ENCODE measurements around the gene SMURF1. TPM values are rescaled to one million over a fixed set of nuclear protein-coding genes. Genes with fewer than 3 reads are reported as not detected.
A peak's percentile ranks its signal among the peaks of the same experiment; 100 is the strongest.

The SMURF1 gene
- total RNA-seq, 1 experiment from 2014 or later, result 16.7 TPM

DNA sequence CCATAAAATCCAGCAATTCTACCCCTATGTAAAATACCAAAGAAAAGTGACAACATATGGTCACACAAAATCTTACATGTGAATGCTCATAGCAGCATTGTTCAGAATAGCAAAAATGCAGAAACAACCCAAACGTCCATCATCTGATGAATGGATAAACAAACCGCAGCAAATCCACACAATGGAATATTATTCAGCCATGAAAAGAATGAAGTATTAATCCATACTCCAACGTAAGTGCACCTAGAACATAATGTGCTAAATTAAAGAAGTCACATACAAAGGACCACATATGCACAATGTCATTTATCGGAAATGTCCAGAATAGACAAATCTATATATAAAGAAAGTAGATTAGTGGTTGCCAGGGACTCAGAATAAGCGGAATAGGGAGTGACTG, 57.4 kb downstream of the SMURF1 start:
- H3K4me3 ChIP-seq (ENCODE audit: low read length), result no peak overlapping the region
- no peak overlapping the region for H3K4me2 ChIP-seq (ENCODE audit: low read depth, low read length, poor library complexity, severe bottlenecking)
- H3K27ac ChIP-seq (ENCODE audit: low read length), result no peak overlapping the region
- H2AFZ ChIP-seq (ENCODE audit: low read length), result no peak overlapping the region
- H3K79me2 ChIP-seq (ENCODE audit: low read length), result peaks cover 95% of the 10 kb centered on the region
- no peaks in the 10 kb centered on the region for H3K9me3 ChIP-seq (ENCODE audit: low read length)
- 0 out of 2 replicates have a peak, but pooled peaks cover 8% of the 10 kb centered on the region for H3K36me3 ChIP-seq (ENCODE audit: insufficient read depth, low read length)
- peaks cover 19% of the 10 kb centered on the region for H3K4me1 ChIP-seq (ENCODE audit: low read length)
- DNase-seq, result no peak
- H4K20me1 ChIP-seq (ENCODE audit: insufficient read depth, low read depth, low read length), result no peaks in the 10 kb centered on the region
- no peaks in the 10 kb centered on the region for H3K27me3 ChIP-seq (ENCODE audit: low read length)
- no peaks in the 10 kb centered on the region for H3K9me2 ChIP-seq (replicated peaks; ENCODE audit: insufficient read depth, low read length)
- no peak overlapping the region for H3K9ac ChIP-seq (ENCODE audit: low read length)

DNA sequence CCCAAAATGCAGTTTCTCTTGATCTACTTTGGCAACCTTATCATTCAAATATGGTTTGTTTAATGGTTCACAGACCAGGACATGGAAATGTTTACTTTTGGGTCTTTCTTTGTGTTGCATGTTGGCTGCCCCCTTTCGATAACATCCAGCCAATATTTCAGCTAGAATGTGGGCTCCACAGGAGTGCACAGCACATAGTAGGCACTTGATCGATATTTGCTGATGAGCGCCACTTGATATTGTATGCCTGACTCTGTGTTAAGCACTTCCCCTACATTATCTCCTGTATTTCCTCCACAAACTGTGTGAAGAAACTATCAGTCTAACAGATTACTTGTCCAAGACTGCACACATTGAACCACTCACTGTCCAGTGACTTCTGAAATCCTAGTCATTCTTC, 60.2 kb downstream of the SMURF1 start:
- H3K27me3 ChIP-seq (ENCODE audit: low read length), result no peaks in the 10 kb centered on the region
- no peak overlapping the region for H3K4me3 ChIP-seq (ENCODE audit: low read length)
- H3K36me3 ChIP-seq (ENCODE audit: insufficient read depth, low read length), result 0 out of 2 replicates have a peak, but pooled peaks cover 8% of the 10 kb centered on the region
- H3K27ac ChIP-seq (ENCODE audit: low read length), result peak overlapping the region; percentile 35
- H3K4me1 ChIP-seq (ENCODE audit: low read length), result peaks cover 45% of the 10 kb centered on the region
- no peaks in the 10 kb centered on the region for H3K9me2 ChIP-seq (replicated peaks; ENCODE audit: insufficient read depth, low read length)
- DNase-seq, result no peak
- H3K4me2 ChIP-seq (ENCODE audit: low read depth, low read length, poor library complexity, severe bottlenecking), result no peak overlapping the region
- peaks cover 95% of the 10 kb centered on the region for H3K79me2 ChIP-seq (ENCODE audit: low read length)
- H3K9me3 ChIP-seq (ENCODE audit: low read length), result no peaks in the 10 kb centered on the region
- no peak overlapping the region for H3K9ac ChIP-seq (ENCODE audit: low read length)
- H2AFZ ChIP-seq (ENCODE audit: low read length), result no peak overlapping the region
- no peaks in the 10 kb centered on the region for H4K20me1 ChIP-seq (ENCODE audit: insufficient read depth, low read depth, low read length)

DNA sequence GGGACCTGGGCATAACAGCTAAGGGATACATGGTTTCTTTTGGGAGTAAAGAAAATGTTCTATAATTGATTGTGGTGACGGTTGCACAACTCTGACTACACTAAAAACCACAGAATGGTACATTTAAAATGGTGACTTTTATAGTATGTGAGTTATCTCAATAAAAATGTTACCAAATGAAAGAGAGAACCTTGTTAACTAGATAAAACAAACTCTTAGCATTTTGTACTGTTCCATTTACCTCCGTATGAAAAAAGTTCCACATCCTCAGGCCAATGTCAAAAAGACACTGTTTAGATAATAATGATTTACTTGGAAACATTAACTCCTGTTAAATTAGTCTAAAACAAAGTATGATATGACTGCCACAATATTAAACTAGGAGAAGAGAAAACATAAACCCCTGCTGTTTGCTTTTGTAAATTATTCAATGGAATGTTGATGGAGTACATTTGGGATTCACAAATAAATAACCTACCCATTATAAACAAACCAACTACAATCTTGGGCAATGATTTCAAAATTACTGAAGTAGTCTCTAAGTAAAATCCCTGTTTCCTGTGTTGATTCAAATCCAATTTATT, 60.7 kb downstream of the SMURF1 start:
- Histone ChIP-seq H3K27ac (ENCODE audit: low read length) (peak overlapping the region; percentile 35), H4K20me1 (ENCODE audit: insufficient read depth, low read depth, low read length) (no peaks in the 10 kb centered on the region), H3K27me3 (ENCODE audit: low read length) (no peaks in the 10 kb centered on the region), H3K9ac (ENCODE audit: low read length) (no peak overlapping the region), H3K9me3 (ENCODE audit: low read length) (no peaks in the 10 kb centered on the region), H3K4me3 (ENCODE audit: low read length) (no peak overlapping the region), H2AFZ (ENCODE audit: low read length) (no peak overlapping the region), H3K4me1 (ENCODE audit: low read length) (peaks cover 49% of the 10 kb centered on the region), H3K79me2 (ENCODE audit: low read length) (peaks cover 95% of the 10 kb centered on the region), H3K36me3 (ENCODE audit: insufficient read depth, low read length) (0 out of 2 replicates have a peak, but pooled peaks cover 8% of the 10 kb centered on the region), H3K9me2 (replicated peaks; ENCODE audit: insufficient read depth, low read length) (no peaks in the 10 kb centered on the region), H3K4me2 (ENCODE audit: low read depth, low read length, poor library complexity, severe bottlenecking) (no peak overlapping the region)
- DNase-seq, result no peak

DNA sequence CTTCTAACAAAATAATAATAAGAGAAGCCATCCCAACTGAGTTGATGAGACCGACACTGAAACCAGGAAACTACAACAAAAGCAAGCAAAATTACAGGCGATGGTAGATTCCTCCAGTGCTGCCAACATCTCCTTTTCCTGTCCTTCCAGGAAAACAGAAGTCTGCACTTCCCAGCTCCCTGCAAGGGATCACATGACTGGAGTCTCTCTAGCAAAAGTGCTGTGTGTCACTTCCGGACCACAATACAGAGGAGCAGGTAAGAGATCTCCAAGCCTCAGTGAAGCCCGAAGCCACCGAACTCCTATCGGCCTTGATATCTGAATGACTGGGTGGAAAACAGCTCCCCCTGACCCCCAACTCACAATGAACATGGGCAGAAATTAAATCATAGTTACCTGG, 63.2 kb downstream of the SMURF1 start:
- Histone ChIP-seq H3K36me3 (ENCODE audit: insufficient read depth, low read length) (0 out of 2 replicates have a peak, but pooled peaks cover 5% of the 10 kb centered on the region), H2AFZ (ENCODE audit: low read length) (no peak overlapping the region), H3K27me3 (ENCODE audit: low read length) (no peaks in the 10 kb centered on the region), H3K79me2 (ENCODE audit: low read length) (peaks cover 90% of the 10 kb centered on the region), H3K9me2 (replicated peaks; ENCODE audit: insufficient read depth, low read length) (no peaks in the 10 kb centered on the region), H3K4me3 (ENCODE audit: low read length) (no peak overlapping the region), H4K20me1 (ENCODE audit: insufficient read depth, low read depth, low read length) (no peaks in the 10 kb centered on the region), H3K27ac (ENCODE audit: low read length) (no peak overlapping the region), H3K4me1 (ENCODE audit: low read length) (peaks cover 64% of the 10 kb centered on the region), H3K9me3 (ENCODE audit: low read length) (no peaks in the 10 kb centered on the region), H3K4me2 (ENCODE audit: low read depth, low read length, poor library complexity, severe bottlenecking) (no peak overlapping the region), H3K9ac (ENCODE audit: low read length) (no peak overlapping the region)
- DNase-seq, result no peak

DNA sequence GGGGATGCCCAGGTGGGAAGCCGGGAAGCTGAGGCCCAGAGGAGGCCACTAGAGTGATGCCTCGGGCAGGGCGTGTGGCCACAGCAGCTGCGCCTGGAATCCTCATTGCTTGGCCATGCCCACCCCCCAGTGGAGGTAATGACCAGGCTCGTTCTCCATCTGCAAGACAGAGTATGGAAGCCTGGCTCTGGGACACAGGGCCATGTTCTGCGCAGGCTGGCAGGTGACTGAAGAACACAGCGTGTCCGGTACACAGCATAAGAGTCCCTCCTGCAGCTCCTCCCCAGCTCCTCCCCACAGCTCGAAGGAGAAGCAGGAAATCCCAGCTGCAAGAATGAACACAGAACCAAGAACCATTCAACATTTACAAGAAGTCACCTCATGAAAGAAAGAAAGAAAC, 64.8 kb downstream of the SMURF1 start:
- H2AFZ ChIP-seq (ENCODE audit: low read length), result no peak overlapping the region
- no peaks in the 10 kb centered on the region for H3K27me3 ChIP-seq (ENCODE audit: low read length)
- peak overlapping the region; percentile 26 for H3K4me2 ChIP-seq (ENCODE audit: low read depth, low read length, poor library complexity, severe bottlenecking)
- H4K20me1 ChIP-seq (ENCODE audit: insufficient read depth, low read depth, low read length), result no peaks in the 10 kb centered on the region
- H3K4me1 ChIP-seq (ENCODE audit: low read length), result peaks cover 65% of the 10 kb centered on the region
- H3K79me2 ChIP-seq (ENCODE audit: low read length), result peaks cover 92% of the 10 kb centered on the region
- peak; percentile 51 for DNase-seq
- H3K4me3 ChIP-seq (ENCODE audit: low read length), result no peak overlapping the region
- H3K9ac ChIP-seq (ENCODE audit: low read length), result no peak overlapping the region
- H3K36me3 ChIP-seq (ENCODE audit: insufficient read depth, low read length), result 0 out of 2 replicates have a peak, but pooled peaks cover 5% of the 10 kb centered on the region
- H3K27ac ChIP-seq (ENCODE audit: low read length), result peak overlapping the region; percentile 66
- no peaks in the 10 kb centered on the region for H3K9me3 ChIP-seq (ENCODE audit: low read length)
- H3K9me2 ChIP-seq (replicated peaks; ENCODE audit: insufficient read depth, low read length), result no peaks in the 10 kb centered on the region

DNA sequence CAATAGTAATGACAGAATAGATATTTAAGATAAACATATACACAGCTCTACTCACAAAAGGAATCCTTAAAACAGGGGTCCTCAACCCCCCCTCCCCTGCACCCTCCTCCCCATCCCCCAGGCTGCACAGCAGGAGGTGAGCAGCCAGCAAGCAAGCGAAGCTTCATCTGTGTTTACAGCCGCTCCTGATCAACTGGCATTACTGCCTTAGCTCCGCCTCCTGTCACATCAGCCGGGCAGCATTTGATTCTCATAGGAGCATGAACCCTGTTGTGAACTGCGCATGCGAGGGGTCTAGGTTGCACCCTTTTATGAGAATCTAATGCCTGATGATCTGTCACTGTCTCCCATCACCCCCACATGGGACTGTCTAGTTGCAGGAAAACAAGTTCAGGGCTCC, 65.5 kb downstream of the SMURF1 start:
- no peaks in the 10 kb centered on the region for H3K9me2 ChIP-seq (replicated peaks; ENCODE audit: insufficient read depth, low read length)
- H4K20me1 ChIP-seq (ENCODE audit: insufficient read depth, low read depth, low read length), result no peaks in the 10 kb centered on the region

DNA sequence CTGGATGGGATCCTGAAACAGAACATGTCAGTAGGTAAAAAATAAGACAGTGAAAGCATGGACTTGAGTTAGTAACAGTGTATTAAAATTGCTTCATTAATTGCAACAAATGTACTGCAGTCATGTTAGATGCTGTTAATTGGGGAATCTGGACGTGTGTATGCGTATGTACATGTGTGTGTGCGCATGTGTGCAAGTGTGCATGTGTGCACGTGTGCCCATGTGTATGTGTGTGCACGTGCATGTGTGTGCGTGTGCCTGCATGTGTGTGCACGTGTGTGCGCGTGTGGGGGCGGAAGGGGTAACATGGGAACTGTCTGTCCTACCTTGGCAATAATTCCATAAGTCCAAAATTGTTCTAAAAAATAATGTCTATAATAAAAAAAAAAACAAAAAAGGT, 67.3 kb downstream of the SMURF1 start:
- Histone ChIP-seq H3K9me3 (ENCODE audit: low read length) (no peaks in the 10 kb centered on the region), H3K36me3 (ENCODE audit: insufficient read depth, low read length) (0 out of 2 replicates have a peak, but pooled peaks cover 5% of the 10 kb centered on the region), H3K9ac (ENCODE audit: low read length) (no peak overlapping the region), H3K4me3 (ENCODE audit: low read length) (no peak overlapping the region), H3K79me2 (ENCODE audit: low read length) (peaks cover 95% of the 10 kb centered on the region), H3K9me2 (replicated peaks; ENCODE audit: insufficient read depth, low read length) (no peaks in the 10 kb centered on the region), H3K4me1 (ENCODE audit: low read length) (peaks cover 59% of the 10 kb centered on the region), H3K4me2 (ENCODE audit: low read depth, low read length, poor library complexity, severe bottlenecking) (no peak overlapping the region), H3K27me3 (ENCODE audit: low read length) (no peaks in the 10 kb centered on the region), H3K27ac (ENCODE audit: low read length) (peak overlapping the region; percentile 26; the same call in 1 of the 2 replicates), H2AFZ (ENCODE audit: low read length) (no peak overlapping the region), H4K20me1 (ENCODE audit: insufficient read depth, low read depth, low read length) (no peaks in the 10 kb centered on the region)
- no peak for DNase-seq

More for the DNA sequence above, 65.5 kb downstream of the SMURF1 start:
- DNase-seq, result no peak
- Histone ChIP-seq H3K36me3 (ENCODE audit: insufficient read depth, low read length) (0 out of 2 replicates have a peak, but pooled peaks cover 5% of the 10 kb centered on the region), H3K4me3 (ENCODE audit: low read length) (no peak overlapping the region), H3K9ac (ENCODE audit: low read length) (no peak overlapping the region), H3K9me3 (ENCODE audit: low read length) (no peaks in the 10 kb centered on the region), H3K27me3 (ENCODE audit: low read length) (no peaks in the 10 kb centered on the region), H3K27ac (ENCODE audit: low read length) (peak overlapping the region; percentile 66; the same call in 1 of the 2 replicates), H3K4me1 (ENCODE audit: low read length) (peaks cover 59% of the 10 kb centered on the region), H3K79me2 (ENCODE audit: low read length) (peaks cover 93% of the 10 kb centered on the region), H2AFZ (ENCODE audit: low read length) (no peak overlapping the region), H3K4me2 (ENCODE audit: low read depth, low read length, poor library complexity, severe bottlenecking) (no peak overlapping the region)

DNA sequence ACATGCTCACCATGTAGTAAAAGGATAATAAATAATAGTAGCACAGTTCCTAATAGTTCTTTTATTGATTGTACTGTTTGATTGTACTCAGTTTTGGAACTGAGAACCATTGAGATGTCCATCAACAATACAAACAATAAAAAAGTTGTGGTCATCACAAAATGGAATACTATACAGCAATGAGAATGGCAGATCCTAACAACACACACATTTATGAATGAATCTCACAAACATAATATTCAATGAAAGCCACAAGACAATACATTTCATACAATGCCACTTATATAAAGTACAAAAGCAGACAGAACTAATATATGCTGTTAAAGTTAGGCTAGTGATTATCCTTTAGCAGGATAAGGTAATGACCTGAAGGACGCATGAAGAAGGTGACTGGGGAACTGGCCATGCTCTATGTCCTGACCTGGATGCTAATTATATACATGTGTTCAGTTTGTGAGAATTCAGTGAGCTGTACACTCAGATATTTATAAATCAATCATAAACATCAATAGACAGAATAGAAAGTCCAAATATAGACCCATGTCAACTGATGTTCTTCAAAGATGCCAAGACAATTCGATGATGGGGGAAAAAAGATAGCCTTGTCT, 70.0 kb downstream of the SMURF1 start:
- H3K36me3 ChIP-seq (ENCODE audit: insufficient read depth, low read length), result 0 out of 2 replicates have a peak, but pooled peaks cover 5% of the 10 kb centered on the region
- no peak overlapping the region for H3K27ac ChIP-seq (ENCODE audit: low read length)
- no peak for DNase-seq
- no peak overlapping the region for H3K9ac ChIP-seq (ENCODE audit: low read length)
- H3K79me2 ChIP-seq (ENCODE audit: low read length), result peaks cover 83% of the 10 kb centered on the region
- no peak overlapping the region for H3K4me2 ChIP-seq (ENCODE audit: low read depth, low read length, poor library complexity, severe bottlenecking)
- no peaks in the 10 kb centered on the region for H3K27me3 ChIP-seq (ENCODE audit: low read length)
- H4K20me1 ChIP-seq (ENCODE audit: insufficient read depth, low read depth, low read length), result no peaks in the 10 kb centered on the region
- H3K9me3 ChIP-seq (ENCODE audit: low read length), result no peaks in the 10 kb centered on the region
- no peaks in the 10 kb centered on the region for H3K9me2 ChIP-seq (replicated peaks; ENCODE audit: insufficient read depth, low read length)
- H2AFZ ChIP-seq (ENCODE audit: low read length), result no peak overlapping the region
- peaks cover 57% of the 10 kb centered on the region for H3K4me1 ChIP-seq (ENCODE audit: low read length)
- H3K4me3 ChIP-seq (ENCODE audit: low read length), result no peak overlapping the region

Data from Karpas-422 (cell line).